Vagina (tissue), 2 donors: ENCODE results near the gene HSF2BP. TPM values are rescaled to one million over a fixed set of nuclear protein-coding genes. Genes with fewer than 3 reads are reported as not detected.

Source experiments
- DNase-seq, 2 donors: peaks; one replicate each; pipeline ENCODE4 v3.0.0-alpha.2; 2017; ENCODE audit errors: extremely low spot score in 2 of 2
- H3K27ac ChIP-seq: fragments of 200-600 bp; sonication (generic); one replicate; pipeline ENCODE4 v1.5.1; 2019
- H3K27me3 ChIP-seq: fragments of 200-600 bp; sonication (generic); one replicate; pipeline ENCODE4 v1.5.1; 2019
- H3K36me3 ChIP-seq, 2 donors: fragments of 200-600 bp; sonication (generic); one replicate each; pipeline ENCODE4 v1.5.1; 2017 to 2019
- H3K4me1 ChIP-seq: fragments of 200-600 bp; sonication (generic); one replicate; pipeline ENCODE4 v1.5.1; 2019
- H3K4me3 ChIP-seq, 2 donors: fragments of 200-600 bp; sonication (generic); 1 replicate in 1 of 2; 2 replicates in 1 of 2; pipeline ENCODE4 v1.5.1; 2016 to 2019
- H3K9me3 ChIP-seq: fragments of 200-600 bp; sonication (generic); one replicate; pipeline ENCODE4 v1.5.1; 2019
- CTCF ChIP-seq, 3 experiments: fragments of 450-650 bp in 2 of 3; fragments of 200-600 bp in 1 of 3; sonication (generic) in 1 of 3; IDR thresholded peaks; one replicate each; pipeline ENCODE4 v1.5.1; 2017 to 2019; ENCODE audit warnings: antibody characterized with exemption in 3 of 3, mild to moderate bottlenecking in 2 of 3, moderate library complexity in 2 of 3
- POLR2A ChIP-seq, 2 donors: fragments of 450-650 bp; IDR thresholded peaks; one replicate each; pipeline ENCODE4 v1.6.1; 2017; ENCODE audit warnings: antibody characterized with exemption in 2 of 2, mild to moderate bottlenecking in 2 of 2, moderate library complexity in 2 of 2
- POLR2AphosphoS5 ChIP-seq, 2 donors: sonication (generic); formaldehyde crosslinking; IDR thresholded peaks; one replicate each; pipeline ENCODE4 v1.9.0; 2017; ENCODE audit warnings: antibody characterized with exemption in 2 of 2, mild to moderate bottlenecking in 2 of 2, low read depth in 1 of 2; ENCODE audit not compliant: insufficient read depth in 1 of 2
- intact Hi-C: fragments of 100-400 bp; cut with DNase I; formaldehyde crosslinking; loops from one replicate; pipeline ENCODE4 v1.15.1; 2023
- total RNA-seq: library from RNA; depleted of rRNA; stranded (reverse); fragments of >200 nt; gene quantifications from one replicate; pipeline ENCODE4 v1.2.3, GENCODE V29; 2016

The HSF2BP gene
- total RNA-seq, 1 donor from 2014 or later = 2.7 TPM

GRCh38 chr21:43611598-43612369 is 47.5 kb downstream of the HSF2BP start:
- Histone ChIP-seq H3K27ac (no peak overlapping the region), H3K9me3 (no peaks in the 10 kb centered on the region)
- DNase-seq = no peak

GRCh38 chr21:43609501-43610340 is 49.6 kb downstream of the HSF2BP start:
- TF ChIP-seq CTCF (IDR thresholded peaks at IDR 0.05) (no peak), POLR2AphosphoS5 (IDR thresholded peaks at IDR 0.05; ENCODE audit: insufficient read depth in 1 of 2, low read depth in 1 of 2) (no peak), POLR2A (IDR thresholded peaks at IDR 0.05) (no peak)
- no peaks in the 10 kb centered on the region for H3K36me3 ChIP-seq
- no peaks in the 10 kb centered on the region for H3K27me3 ChIP-seq
- no peaks in the 10 kb centered on the region for H3K9me3 ChIP-seq
- H3K4me3 ChIP-seq = no peak overlapping the region
- intact Hi-C loops = no loop called here
- peaks cover 10% of the 10 kb centered on the region for H3K4me1 ChIP-seq
- no peak overlapping the region for H3K27ac ChIP-seq
- no peak for DNase-seq

More at GRCh38 chr21:43611598-43612369, 47.5 kb downstream of the HSF2BP start:
- Histone ChIP-seq H3K36me3 (no peaks in the 10 kb centered on the region), H3K27me3 (no peaks in the 10 kb centered on the region), H3K4me3 (no peak overlapping the region), H3K4me1 (peaks cover 10% of the 10 kb centered on the region)
- TF ChIP-seq CTCF (IDR thresholded peaks at IDR 0.05) (peak in 1 of 3 experiments; percentile 58), POLR2A (IDR thresholded peaks at IDR 0.05) (no peak)
- intact Hi-C loops = no loop called here

GRCh38 chr21:43608664-43609063 is 50.6 kb downstream of the HSF2BP start:
- no peak overlapping the region for H3K4me3 ChIP-seq
- intact Hi-C loops = no loop called here
- no peaks in the 10 kb centered on the region for H3K36me3 ChIP-seq
- no peaks in the 10 kb centered on the region for H3K9me3 ChIP-seq
- H3K27me3 ChIP-seq = no peaks in the 10 kb centered on the region
- TF ChIP-seq POLR2A (IDR thresholded peaks at IDR 0.05) = no peak
- no peak for TF ChIP-seq POLR2AphosphoS5 (IDR thresholded peaks at IDR 0.05; ENCODE audit: insufficient read depth in 1 of 2, low read depth in 1 of 2)
- TF ChIP-seq CTCF (IDR thresholded peaks at IDR 0.05) = no peak
- H3K27ac ChIP-seq = no peak overlapping the region
- H3K4me1 ChIP-seq = peaks cover 10% of the 10 kb centered on the region
- no peak for DNase-seq

GRCh38 chr21:43608225-43608624 is 51.1 kb downstream of the HSF2BP start:
- H3K27ac ChIP-seq = no peak overlapping the region
- intact Hi-C loops = no loop called here
- H3K36me3 ChIP-seq = no peaks in the 10 kb centered on the region
- DNase-seq = no peak
- no peaks in the 10 kb centered on the region for H3K9me3 ChIP-seq
- H3K27me3 ChIP-seq = no peaks in the 10 kb centered on the region
- peaks cover 10% of the 10 kb centered on the region for H3K4me1 ChIP-seq
- TF ChIP-seq POLR2AphosphoS5 (IDR thresholded peaks at IDR 0.05; ENCODE audit: insufficient read depth in 1 of 2, low read depth in 1 of 2) (no peak), POLR2A (IDR thresholded peaks at IDR 0.05) (no peak), CTCF (IDR thresholded peaks at IDR 0.05) (no peak)
- no peak overlapping the region for H3K4me3 ChIP-seq
